GM23248 (cell line): Measurements from ENCODE around the gene TMEM178B.

Experiments used
- EZH2 ChIP-seq: fragments of 200-600 bp; sonication (generic); IDR thresholded peaks from 2 replicates; pipeline ENCODE4 v1.6.1; 2018; ENCODE audit warnings: antibody characterized with exemption, mild to moderate bottlenecking; ENCODE audit not compliant: insufficient read depth, poor library complexity, severe bottlenecking
- EZH2phosphoT487 ChIP-seq: fragments of 200-600 bp; sonication (generic); IDR thresholded peaks from 2 replicates; pipeline ENCODE4 v1.6.1; 2018; ENCODE audit warnings: antibody characterized with exemption, moderate library complexity, mild to moderate bottlenecking, low read depth; ENCODE audit not compliant: insufficient read depth

DNA sequence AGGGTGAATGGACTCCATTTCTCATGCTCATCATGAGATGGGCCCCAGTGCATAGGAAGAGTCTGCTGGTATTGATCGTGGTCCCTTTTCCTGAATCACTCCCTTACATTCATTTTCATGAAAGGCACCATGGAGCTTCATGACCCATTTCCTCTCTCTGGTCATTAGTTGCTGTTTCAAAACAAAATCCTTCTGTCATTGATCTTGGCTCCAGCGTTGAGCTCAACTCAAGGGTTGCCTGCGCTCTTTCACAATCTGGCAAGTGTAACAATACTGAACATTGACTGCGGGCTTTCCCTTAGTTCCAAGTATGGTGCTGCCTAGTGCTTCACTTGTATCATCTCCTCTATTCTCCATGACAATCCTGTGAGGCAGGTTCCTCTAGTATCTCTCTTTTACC lies 197.6 kb downstream of the TMEM178B start:
- TF ChIP-seq EZH2 (no peak), EZH2phosphoT487 (no peak)
